ENCODE data around the gene SH3TC1.

SH3TC1 gene

GRCh38 chr4:8275548-8275910 is 76.4 kb downstream of the SH3TC1 start:
- DNase-seq (ENCODE audit: low read depth, low spot score), result no peak

DNA sequence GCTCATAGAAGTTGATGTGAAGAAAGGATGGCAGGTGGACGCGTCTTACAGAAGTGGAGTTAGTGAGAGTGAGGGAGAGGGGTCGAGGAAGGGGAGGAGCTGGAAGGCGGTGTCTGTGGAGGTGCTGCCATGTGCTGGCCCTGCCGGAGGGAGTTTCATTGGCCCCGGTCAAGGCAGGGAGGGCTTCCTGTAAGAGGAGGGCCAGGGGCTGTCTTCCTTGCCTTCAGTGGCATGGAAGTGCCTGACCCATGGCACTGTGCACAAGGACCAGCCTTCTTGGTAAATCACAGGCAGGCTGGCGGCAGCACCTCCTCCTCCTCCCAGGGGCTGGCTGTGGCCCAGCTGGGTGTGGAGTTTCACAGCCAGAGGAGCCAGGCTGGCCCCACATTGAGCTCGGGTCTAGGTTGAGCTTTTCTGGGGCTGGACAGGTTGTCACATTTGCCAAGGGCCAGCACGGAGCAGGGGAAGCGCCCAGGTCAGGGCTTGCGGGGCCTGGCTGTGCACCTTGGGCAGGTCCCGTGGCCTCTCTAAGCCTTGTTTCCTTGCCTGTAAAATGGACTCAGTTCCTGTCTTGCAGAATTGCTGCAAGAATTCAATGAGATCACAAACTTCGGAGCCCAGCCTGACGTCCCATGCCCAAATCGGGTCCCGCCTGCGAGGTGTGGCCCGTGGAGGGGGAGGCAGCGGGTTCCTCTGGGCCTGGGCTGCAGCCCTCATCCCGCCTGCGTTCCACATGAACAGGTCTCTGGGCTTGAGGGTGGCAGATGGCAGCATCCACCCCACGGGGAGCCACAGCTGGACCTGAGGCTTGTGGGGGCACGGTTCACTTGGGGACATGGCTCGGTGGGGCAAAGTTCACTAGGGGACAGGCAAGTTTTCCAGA is 77.5 kb downstream of the SH3TC1 start:
- DNase-seq (ENCODE audit: low read depth, low spot score), result no peak

- DNase-seq (ENCODE audit: low read depth, low spot score), result no peak
Observed at GRCh38 chr4:8277356-8278008, 78.4 kb downstream of the SH3TC1 start.

DNA sequence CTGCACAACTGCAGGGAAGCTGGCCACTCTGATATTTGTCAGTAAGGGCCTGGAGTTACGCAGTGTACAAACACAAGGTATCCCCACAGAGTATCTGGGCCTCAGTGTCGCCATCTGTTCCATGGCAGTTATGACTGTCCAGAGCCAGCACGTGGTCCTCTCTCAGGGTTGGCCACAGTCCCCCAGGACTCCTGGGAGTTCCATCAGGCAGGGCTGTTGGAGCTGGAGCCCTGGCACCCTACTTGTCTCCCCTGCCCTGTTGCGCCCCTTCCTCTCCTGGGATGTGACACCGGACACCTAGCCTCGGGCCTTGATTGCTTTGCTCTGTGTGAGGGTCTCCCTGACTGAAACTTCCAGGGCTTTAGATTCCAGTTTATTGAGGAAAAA is 78.9 kb downstream of the SH3TC1 start:
- DNase-seq (ENCODE audit: low read depth, low spot score), result no peak

DNA sequence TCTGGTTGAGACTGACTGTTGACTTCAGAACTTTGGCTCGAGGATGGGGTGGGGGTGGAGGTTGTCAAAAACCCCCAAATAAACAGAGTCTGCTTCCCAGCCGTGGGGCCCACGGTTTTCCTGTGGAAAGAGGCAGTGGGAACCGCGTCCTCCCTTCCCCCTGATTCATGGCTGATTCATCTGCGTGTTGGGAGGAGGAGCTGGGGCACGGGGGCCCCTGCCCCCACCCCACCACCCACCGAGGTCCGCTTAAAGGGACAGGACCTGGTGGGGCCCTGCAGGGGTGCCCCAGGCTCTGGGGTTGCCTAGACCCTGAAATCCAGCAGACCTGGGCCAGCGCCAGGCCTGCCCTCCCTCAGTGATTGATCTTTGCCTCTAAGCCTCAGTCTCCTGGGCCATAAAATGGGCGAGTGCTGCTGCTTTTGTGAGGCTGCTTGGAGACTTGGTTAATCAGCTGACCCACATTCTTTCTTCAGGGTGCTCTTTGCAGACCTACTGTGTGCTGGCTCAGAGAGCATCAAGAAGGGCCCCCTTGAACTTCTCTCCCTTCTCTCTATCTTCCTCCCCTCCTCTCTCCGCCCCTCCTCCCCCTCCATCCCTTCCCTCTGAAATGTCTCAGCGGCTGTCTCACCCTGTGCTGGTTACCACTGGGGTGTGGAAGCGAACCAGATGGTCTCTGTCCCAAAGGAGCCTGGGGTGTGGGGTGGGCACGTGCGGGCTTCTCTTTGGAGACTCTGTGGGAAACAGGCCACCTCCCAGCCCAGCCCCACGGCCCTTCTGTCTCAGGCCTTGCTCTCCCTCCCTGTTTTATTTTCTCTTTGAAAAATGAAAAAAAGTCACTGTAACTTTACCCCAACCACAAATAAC is 79.6 kb downstream of the SH3TC1 start:
- DNase-seq (ENCODE audit: low read depth, low spot score), result no peak

DNA sequence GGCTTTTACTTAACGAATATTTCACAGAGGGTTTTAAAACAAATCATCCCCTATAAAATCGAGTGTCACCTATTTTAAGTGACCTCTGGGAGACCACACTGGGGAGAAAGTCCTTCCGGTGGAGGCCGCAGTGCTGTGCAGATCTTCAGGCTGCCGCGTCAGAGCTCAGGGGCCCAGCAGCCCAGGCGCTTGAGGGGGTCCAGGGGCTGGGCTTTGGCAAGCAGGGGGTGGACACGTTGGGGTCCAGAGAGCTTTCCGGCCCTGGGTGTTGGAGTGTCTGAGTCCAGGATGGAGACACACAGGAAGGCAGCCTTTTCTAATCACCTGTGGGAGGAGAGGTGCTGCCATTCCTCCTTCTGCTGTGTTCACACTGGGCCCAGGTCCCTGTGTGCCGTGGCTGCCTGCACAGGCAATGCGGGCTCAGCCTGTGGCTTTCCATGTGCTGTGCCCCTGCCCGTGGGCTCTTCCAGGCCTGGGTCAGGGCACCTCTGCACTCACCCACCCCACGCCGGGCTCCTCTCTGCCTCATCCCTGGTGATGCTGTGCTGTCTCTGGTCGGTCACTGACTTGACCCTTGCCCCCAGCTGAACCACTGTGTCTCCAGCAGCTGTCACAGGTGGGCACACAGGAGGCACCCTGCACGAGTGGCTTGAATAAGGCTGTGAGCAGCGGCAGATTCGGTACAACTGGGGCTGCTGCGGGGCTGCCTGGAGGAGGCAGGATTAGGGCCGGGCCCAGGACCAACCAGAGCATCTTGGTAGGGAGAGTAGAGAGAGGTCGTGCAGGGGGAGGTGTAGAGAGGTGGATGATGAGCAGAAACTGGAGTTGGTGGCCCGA is 80.4 kb downstream of the SH3TC1 start:
- DNase-seq (ENCODE audit: low read depth, low spot score), result no peak

DNA sequence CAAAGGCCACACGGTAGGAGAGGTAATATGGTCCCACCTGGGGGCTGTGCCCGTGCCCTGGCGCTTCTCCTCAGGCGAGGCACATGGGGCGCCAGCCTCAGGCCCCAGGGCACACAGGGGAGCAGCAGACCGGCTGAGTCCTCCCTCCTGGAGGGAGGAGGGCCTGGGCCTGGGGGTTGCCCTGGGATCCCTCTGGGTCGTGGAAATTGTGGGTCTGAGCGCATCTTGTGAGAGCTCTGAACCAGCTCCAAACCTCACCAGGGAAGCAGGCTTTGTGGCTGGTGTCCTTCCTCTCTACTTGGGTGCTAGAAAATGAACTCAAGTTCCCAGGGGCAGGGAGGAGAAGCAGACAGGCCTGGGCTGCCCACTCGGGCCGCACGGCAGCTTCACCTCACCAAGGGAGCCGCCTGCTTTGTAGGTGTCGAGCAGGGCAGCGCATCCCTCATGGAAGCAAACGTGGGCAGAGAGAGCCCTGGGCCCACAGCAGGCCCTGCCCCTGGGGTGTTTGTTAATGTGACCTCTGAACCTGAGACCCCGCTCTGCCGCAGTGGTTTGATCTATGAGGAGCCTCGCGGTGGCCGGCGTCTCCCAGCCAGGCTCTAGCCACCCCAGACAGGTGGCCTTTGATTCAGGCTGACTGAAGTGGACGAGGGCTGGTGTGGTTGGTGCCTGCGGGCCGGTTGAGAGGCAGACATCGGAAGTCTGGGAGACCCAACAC is 81.2 kb downstream of the SH3TC1 start:
- DNase-seq (ENCODE audit: low read depth, low spot score), result no peak

- no peak for DNase-seq (ENCODE audit: low read depth, low spot score)
Observed at GRCh38 chr4:8280876-8281440, 81.9 kb downstream of the SH3TC1 start.

DNA sequence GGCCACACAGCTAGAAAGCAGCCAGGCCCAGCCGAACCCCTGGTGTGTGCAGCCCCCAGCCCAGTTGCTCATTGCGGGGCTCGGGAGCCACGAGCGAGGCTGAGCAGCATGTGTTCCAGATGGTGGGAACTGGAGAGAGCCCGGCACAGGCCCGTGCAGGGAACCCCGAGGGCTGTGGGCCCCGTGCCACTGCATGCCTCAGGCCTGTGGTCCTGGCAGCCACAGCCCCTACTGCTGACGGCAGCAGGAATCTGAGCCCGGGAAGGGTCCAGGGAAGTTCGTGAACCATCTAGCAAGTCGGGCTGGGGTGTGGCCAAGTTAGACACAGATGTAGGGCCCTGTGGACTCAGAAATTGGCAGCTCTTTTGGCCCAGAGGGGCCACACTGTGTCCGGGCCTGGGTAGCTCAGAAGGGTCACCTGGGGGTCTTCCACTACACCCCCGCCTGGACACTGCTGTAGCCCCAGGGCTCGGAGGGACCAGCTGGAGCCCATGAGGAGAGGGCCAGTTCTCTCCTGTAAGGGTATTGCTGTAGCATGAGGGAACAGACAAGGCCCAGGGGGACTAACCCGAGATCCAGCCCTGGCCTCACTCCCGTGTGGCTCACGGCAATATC is 82.5 kb downstream of the SH3TC1 start:
- DNase-seq (ENCODE audit: low read depth, low spot score), result no peak

DNA sequence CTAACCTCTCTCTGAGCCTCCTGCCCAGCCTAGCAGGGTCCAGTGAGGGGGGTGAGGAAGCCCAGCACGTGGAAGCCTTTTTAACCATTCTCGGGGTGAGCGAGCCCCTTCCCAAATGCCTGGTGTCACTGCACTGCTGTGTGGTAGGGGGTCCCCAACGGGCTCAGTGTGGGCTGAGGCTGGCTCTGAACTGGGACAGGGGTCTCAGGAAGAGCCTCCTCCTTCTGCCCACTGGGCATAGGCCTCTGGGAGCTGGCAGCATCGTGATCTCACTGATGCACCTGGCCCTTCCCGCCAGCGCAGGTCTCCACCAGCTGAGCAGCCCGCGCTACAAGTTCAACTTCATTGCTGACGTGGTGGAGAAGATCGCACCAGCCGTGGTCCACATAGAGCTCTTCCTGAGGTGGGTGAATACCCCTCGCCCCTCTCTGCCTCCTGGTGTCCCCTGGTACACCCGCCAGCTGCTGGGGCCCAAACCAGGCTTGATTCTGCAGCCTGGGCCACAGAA is 83.1 kb downstream of the SH3TC1 start:
- DNase-seq (ENCODE audit: low read depth, low spot score), result no peak

DNA sequence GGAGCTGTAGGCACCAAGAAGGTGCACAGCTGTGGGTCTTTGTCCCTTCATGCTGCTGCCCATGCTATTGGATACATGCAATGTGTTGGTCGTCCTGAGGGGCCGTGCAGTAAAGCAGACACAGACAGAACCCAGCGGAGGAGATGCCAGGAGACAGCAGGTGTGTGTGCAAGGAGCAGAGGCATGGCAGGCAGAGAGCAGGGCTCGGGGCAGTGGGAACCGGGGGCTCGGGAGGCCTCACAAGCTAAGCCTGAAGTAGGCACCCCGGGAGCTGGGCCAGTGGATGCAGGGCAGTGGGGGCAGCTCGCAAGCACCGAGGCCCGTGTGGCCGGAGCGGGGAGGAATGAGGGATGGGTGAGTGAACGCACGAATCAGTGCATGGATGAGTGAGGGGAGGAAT is 83.7 kb downstream of the SH3TC1 start:
- DNase-seq (ENCODE audit: low read depth, low spot score), result no peak

DNA sequence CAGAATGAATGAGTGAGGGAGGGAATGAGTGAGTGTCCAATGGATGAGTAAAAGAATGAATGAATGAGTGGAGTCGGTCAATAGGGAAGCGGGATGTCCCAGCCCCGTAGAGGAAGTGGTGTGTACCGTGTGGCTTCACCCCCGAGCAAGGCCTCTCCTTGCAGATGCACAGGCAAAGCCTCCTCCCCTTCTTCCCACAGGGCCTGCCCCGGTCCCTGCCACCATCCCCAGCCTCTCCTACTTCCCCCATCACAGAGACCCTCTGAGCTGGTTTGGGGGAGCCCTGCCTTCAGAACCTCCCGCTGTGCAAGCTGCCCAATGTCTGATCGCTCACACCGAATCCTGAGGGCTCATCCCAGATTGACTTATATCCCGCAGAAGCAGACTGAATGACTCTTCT is 84.1 kb downstream of the SH3TC1 start:
- no peak for DNase-seq (ENCODE audit: low read depth, low spot score)

DNA sequence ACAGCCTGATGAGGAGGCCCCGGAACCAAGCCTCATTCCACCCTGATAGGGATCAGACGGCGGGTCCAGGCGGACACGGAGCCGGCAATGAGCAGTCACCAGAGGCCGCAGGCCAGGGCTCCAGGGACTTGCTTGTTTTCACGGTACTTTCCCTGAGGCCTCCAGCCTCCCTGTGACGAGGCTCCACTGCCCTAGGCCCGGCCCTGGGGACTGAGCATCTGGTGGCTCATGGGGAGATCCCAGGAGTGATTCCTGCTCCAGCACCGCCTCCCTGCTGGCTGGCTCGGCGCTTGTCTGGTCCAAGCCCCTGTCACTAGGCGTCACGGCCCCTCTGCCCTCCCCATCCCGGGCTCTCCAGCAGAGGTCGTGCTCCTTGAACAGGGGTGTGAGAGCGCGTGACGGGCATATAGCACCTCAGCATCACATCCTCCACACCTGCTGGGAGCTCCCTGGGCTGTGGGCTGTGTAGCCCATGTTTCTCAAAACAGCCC is 84.6 kb downstream of the SH3TC1 start:
- no peak for DNase-seq (ENCODE audit: low read depth, low spot score)

DNA sequence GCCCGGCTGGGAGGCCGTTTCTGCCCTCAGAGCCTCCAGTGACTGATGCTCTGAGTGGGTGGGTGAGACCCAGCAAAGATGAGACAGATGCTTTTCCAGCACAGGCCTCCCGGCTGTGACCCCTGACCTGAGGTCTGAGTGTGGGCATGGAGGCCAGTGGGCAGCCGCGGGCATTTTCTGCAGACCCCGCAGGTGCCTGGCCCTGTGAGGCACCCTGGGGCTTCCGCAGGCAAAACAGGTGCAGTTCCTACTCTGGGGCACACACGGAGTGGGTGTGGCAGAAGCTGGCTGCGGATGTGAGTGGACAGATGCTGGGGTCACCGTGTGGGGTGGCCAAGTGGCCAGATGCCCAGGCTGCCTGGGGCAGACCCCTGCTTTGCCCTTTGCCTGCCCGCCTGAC is 85.3 kb downstream of the SH3TC1 start:
- DNase-seq (ENCODE audit: low read depth, low spot score), result no peak

DNA sequence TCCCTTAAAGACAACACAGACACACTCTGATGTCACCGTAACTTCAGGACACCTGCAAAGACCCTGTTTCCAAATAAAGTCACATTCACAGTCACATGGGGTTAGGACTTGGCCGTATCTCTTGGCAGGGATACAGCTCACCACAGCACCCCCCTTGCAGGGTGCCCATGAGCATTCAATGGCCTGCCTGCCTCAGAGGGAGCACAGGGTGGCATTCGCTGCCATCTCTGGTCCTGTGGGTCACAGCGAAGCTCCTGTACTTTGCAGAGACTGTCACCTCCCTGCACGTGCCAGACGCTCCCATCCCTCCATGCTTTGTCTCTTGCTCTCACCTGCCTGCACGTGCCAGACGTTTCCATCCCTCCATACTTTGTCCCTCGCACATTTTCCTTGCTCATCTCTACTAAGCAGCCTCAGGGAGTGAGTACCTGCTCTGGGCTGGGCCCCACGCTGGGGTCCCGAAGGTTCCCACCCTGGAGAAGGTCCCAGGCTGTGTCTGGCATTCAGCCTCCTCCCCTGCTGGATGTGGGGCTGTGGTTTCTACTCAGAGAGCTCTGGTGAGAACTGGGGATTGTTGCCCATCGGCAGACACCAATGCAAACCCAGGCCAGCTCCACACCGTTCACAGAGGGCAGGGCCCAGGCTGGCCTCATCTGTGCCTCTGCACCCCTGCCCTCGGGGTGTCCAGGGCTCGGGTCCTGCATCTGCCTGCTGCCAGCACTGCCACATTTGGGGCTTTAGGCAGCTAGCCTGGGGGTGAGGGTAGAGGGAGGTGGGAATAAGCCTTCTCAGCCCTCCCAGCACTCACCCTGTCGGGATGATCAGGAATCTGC is 86.3 kb downstream of the SH3TC1 start:
- no peak for DNase-seq (ENCODE audit: low read depth, low spot score)

- DNase-seq (ENCODE audit: low read depth, low spot score), result no peak
Observed at GRCh38 chr4:8285976-8286718, 87.1 kb downstream of the SH3TC1 start.

- no peak for DNase-seq (ENCODE audit: low read depth, low spot score)
Observed at GRCh38 chr4:8286719-8287342, 87.7 kb downstream of the SH3TC1 start.

All from activated CD4-positive, CD25-positive, alpha-beta regulatory T cell treated with anti-CD3 and anti-CD28 coated beads, Interleukin-2, amount 50 U/mL, for 16 hours (primary cell).